ENCODE results near the gene TAF11L12.
"Not testable (repeated sequence)": the region's sequence is repeated elsewhere in the genome, so short reads cannot be mapped to it uniquely, and the experiment has no call there.

TAF11L12 gene

DNA sequence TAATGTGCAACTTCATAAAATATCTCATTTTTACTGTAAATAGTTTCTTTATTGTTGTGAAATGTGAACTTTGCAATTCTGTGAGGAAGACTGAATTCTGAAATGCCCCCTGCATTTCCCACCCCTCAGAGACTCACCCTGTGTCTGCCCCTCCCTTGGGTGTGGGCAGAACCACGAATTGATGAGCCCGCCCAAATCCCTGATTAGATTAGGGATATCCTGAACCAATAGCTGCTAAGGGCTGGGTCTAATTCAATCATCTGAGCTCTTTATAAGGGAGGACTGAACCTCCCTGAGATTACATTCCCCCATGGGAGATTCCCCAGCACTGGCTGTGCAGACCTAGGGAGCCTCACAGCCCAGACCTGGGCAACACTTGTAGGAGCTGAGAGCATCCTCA is at the start of gene TAF11L12:
TAF11L12 (plus strand) TSS at position 301 of the 400 bp plus-strand sequence.
- DNase-seq, result not testable (repeated sequence)

DNA sequence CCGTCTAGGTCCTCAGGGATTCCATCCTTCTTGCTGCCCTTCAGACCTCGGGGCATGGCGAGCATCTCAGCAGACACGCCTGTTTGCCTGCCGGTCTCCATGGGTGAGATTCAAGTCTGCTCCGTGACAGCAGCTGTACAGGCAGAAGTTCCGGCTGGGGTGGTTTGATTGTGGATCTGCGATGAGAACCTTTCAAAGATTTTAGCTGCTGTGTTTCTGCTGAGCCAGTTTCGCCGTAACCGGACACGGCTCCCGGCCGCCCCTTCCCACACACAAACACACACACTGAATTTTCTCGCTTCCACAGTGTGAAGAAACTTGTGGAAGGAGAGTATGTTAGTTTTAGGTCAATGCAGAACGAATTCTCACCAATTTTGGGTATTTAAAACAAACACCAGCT is 24.5 kb upstream of the TAF11L12 start, which contains the start of gene TAF11L7:
TAF11L7 (minus strand) TSS at position 101 of the 400 bp plus-strand sequence.
- DNase-seq, result not testable (repeated sequence)

- not testable (repeated sequence) for DNase-seq
Measured at GRCh38 chr5:17590860-17591259, 19.3 kb upstream of the TAF11L12 start, which contains the start of gene TAF11L8. TAF11L8 (minus strand) TSS chr5:17590960.

- not testable (repeated sequence) for DNase-seq
Measured at GRCh38 chr5:17594255-17594654, 15.9 kb upstream of the TAF11L12 start, which contains the start of gene TAF11L9. TAF11L9 (minus strand) TSS chr5:17594394.

DNA sequence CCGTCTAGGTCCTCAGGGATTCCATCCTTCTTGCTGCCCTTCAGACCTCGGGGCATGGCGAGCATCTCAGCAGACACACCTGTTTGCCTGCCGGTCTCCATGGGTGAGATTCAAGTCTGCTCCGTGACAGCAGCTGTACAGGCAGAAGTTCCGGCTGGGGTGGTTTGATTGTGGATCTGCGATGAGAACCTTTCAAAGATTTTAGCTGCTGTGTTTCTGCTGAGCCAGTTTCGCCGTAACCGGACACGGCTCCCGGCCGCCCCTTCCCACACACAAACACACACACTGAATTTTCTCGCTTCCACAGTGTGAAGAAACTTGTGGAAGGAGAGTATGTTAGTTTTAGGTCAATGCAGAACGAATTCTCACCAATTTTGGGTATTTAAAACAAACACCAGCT is 12.5 kb upstream of the TAF11L12 start, which contains the start of gene TAF11L10:
TAF11L10 (minus strand) TSS at position 101 of the 400 bp plus-strand sequence.
- DNase-seq, result not testable (repeated sequence)

DNA sequence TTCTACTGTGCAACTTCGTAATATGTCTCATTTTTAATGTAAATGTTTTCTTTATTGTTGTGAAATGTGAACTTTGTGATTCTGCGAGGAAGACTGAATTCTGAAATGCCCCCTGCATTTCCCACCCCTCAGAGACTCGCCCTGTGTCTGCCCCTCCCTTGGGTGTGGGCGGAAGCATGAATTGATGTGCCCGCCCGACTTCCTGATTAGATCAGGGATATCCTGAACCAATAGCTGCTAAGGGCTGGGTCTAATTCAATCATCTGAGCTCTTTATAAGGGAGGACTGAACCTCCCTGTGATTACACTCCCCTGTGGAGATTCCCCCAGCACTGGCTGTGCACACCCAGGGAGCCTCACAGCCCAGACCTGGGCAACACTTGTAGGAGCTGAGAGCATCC is 6.3 kb upstream of the TAF11L12 start, which contains the start of gene TAF11L11:
TAF11L11 (plus strand) TSS at position 304 of the 400 bp plus-strand sequence.
- DNase-seq, result not testable (repeated sequence)

- no peak for DNase-seq
Measured at GRCh38 chr5:17604951-17605350, 5.2 kb upstream of the TAF11L12 start.

- DNase-seq, result not testable (repeated sequence)
Measured at GRCh38 chr5:17607461-17607860, 2.7 kb upstream of the TAF11L12 start.

DNA sequence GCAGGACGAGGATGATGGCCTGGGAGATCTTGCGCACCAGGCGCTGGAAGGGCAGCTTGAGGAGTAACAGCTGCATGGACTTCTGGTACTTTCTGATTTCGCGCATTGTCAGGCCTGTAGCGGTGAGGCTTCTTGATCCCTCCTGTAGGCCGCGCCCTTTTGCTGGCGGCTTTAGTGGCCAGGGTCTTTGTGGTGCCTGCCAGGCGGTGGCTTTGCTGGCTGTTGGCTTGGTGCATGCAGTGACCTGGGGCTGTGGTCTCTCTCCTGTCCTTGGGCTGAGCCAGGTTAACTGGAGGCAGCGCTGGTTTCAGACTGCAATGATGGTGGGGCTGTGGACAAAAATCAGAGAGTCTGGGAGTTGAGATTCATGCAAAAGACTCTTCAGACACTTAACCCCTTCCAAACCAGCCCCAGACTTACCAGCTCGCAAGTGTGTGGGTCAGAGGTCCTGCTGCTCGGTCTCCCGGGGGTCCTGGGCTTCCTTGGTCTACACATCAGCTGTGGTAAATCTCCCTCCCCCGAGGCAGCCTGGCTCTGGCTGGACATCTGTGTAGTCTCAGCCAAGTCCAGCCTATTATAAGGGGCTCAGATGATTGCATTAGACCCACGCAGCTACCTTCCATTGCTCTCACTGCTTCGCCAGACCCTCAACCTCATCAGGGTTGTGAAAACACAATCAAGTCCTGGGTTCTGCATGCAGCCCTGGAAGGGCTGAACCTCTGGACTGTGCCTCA is 4.8 kb downstream of the TAF11L12 start:
- no peak for DNase-seq

DNA sequence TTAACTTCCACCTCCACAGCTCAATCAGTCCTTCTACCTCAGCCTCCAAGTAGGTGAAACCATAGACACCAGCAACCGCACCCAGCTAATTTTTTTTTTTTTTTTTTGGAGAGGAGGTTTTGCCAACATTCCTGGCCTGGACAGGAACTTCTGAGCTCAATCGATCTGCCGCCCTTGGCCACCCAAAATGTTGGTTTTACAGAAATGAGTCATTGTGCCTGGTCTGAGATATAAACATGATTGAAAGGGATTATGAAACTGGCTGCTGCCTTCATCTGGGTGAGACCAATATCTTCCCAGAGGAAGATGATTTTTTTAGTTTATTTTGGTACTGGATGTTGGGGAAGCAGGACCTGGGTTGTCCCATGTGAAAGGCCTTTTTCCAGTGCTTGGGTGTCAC is 9.2 kb downstream of the TAF11L12 start:
- DNase-seq, result no peak

GRCh38 chr5:17620627-17621026 is 10.4 kb downstream of the TAF11L12 start:
- DNase-seq, result no peak

DNA sequence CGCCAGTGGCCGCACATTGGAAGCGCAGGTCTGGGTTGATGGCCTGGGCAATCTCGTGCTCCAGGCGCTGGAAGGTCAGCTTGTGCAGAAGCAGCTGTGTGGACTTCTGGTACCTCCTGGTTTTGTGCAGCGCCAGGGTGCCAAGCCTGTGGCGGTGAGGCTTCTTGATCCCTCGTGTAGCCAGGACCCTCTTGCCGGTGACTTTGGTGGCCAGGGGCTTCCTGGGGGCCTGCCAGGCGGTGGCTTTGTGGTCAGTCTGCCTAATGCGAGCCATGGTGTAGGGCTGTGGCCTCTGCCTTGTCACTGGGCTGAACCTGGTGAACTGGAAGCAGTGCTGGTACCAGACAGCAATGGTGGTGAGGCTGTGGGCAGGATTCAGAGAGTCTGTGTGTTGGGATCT is 15.5 kb downstream of the TAF11L12 start:
- no peak for DNase-seq

GRCh38 chr5:17631788-17632187 is 21.6 kb downstream of the TAF11L12 start, which contains the start of gene TAF11L13:
TAF11L13 (plus strand) TSS chr5:17632088.
- DNase-seq, result not testable (repeated sequence)

GRCh38 chr5:17634160-17634559 is 24.0 kb downstream of the TAF11L12 start, which contains the start of gene TAF11L14:
TAF11L14 (plus strand) TSS chr5:17634460.
- no peak for DNase-seq

GRCh38 chr5:17649232-17649631 is 39.0 kb downstream of the TAF11L12 start:
- not testable (repeated sequence) for DNase-seq

- not testable (repeated sequence) for DNase-seq
Measured at GRCh38 chr5:17655201-17655759, 45.1 kb downstream of the TAF11L12 start.

DNA sequence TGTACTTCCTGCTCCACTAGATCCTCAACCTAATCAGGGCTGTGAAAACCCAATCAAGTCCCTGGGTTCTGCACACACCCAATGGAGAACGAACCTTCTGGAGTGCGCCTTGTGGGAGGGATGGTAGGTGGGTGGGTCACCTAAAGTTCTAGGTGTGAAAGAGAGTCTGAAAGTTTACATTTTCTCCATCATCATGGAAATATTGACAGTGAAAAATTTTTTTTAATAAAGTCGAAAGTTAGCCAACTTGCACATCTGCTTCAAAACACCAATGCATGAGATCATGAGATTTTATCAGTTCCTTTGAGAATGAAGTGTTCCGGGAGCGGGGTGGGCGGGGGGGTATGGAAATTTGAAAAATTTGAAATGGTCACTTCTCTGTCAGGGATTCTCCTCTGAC is 45.7 kb downstream of the TAF11L12 start:
- DNase-seq, result no peak

All from NCI-H2081 (cell line).